OCI-LY7 (cell line): ENCODE data around the gene TCL1B. TPM values are rescaled to one million over a fixed set of nuclear protein-coding genes. Genes with fewer than 3 reads are reported as not detected.

Experiments used
- Bru-seq: library from RNA; stranded (reverse); fragments of 400-500 nt; gene quantifications from one replicate; lab custom pipeline; 2021; lab: Mats Ljungman, UMichigan
- BruChase-seq, 2 experiments: library from RNA; stranded (reverse); fragments of 400-500 nt; gene quantifications; one replicate each; lab custom pipeline; 2021; lab: Mats Ljungman, UMichigan
- BruUV-seq: library from RNA; stranded (reverse); fragments of 400-500 nt; replicated peaks from 2 replicates; lab custom pipeline; 2021; lab: Mats Ljungman, UMichigan
- CTCF ChIA-PET: fragments of 300-600 bp; sonication (Branson Sonifier 250); formaldehyde crosslinking; loops from one replicate; lab custom pipeline; 2022; ENCODE audit warnings: antibody characterized with exemption; ENCODE audit not compliant: unreplicated experiment; lab: Charles Lee
- POLR2A ChIA-PET: fragments of 300-600 bp; sonication (Branson Sonifier 250); formaldehyde crosslinking; loops from one replicate; lab custom pipeline; 2022; ENCODE audit warnings: antibody characterized with exemption; lab: Charles Lee
- DNase-seq: peaks from one replicate; pipeline ENCODE4 v3.0.0-alpha.2; 2015; ENCODE audit warnings: low spot score
- H2AFZ ChIP-seq: fragments of 200-600 bp; sonication (generic), shearing (Covaris generic); 2 replicates; pipeline ENCODE4 v1.6.1; 2014; ENCODE audit warnings: mild to moderate bottlenecking, antibody characterized with exemption, low read length, moderate library complexity
- H3K27ac ChIP-seq: fragments of 200-600 bp; sonication (generic); 2 replicates; pipeline ENCODE4 v1.5.1; 2014; ENCODE audit warnings: mixed run types, low read depth, mild to moderate bottlenecking, moderate library complexity, low read length, inconsistent platforms; ENCODE audit not compliant: poor library complexity, severe bottlenecking
- H3K36me3 ChIP-seq: fragments of 200-600 bp; sonication (generic); 2 replicates; pipeline ENCODE4 v1.6.1; 2014; ENCODE audit warnings: mild to moderate bottlenecking, antibody characterized with exemption, low read length, moderate library complexity, mixed read lengths; ENCODE audit not compliant: insufficient read depth
- H3K4me1 ChIP-seq: fragments of 200-600 bp; sonication (generic); 2 replicates; pipeline ENCODE4 v1.5.1; 2014; ENCODE audit warnings: mild to moderate bottlenecking, low read length; ENCODE audit not compliant: insufficient read depth, poor library complexity, severe bottlenecking
- H3K4me2 ChIP-seq: fragments of 200-600 bp; sonication (generic); 2 replicates; pipeline ENCODE4 v1.6.1; 2014; ENCODE audit warnings: mild to moderate bottlenecking, low read length
- H3K4me3 ChIP-seq: fragments of 200-600 bp; sonication (generic); 2 replicates; pipeline ENCODE4 v1.5.1; 2014; ENCODE audit warnings: mild to moderate bottlenecking, low read depth, low read length; ENCODE audit not compliant: poor library complexity, severe bottlenecking
- H3K79me2 ChIP-seq: fragments of 200-600 bp; sonication (generic); 2 replicates; pipeline ENCODE4 v1.6.1; 2016; ENCODE audit warnings: low read depth, mild to moderate bottlenecking, low read length, moderate library complexity, mixed read lengths; ENCODE audit not compliant: insufficient read depth
- H3K9me2 ChIP-seq: fragments of 200-600 bp; sonication (generic); 2 replicates; pipeline ENCODE4 v1.6.1; 2016; ENCODE audit warnings: mild to moderate bottlenecking, low read length, mixed read lengths; ENCODE audit not compliant: insufficient read depth
- H3K9me3 ChIP-seq: fragments of 200-600 bp; sonication (generic); 2 replicates; pipeline ENCODE4 v1.6.1; 2014; ENCODE audit warnings: mild to moderate bottlenecking, mixed run types, low read length, mixed read lengths
- H4K20me1 ChIP-seq: fragments of 200-600 bp; sonication (generic); 2 replicates; pipeline ENCODE4 v1.6.1; 2014; ENCODE audit warnings: mild to moderate bottlenecking, antibody characterized with exemption, low read length, moderate library complexity, mixed read lengths; ENCODE audit not compliant: insufficient read depth
- CTCF ChIP-seq: fragments of 200-600 bp; sonication (generic); conservative IDR thresholded peaks from 2 replicates; pipeline ENCODE4 v1.5.1; 2014; ENCODE audit warnings: mild to moderate bottlenecking, antibody characterized with exemption, low read length, moderate library complexity, mixed read lengths
- EZH2phosphoT487 ChIP-seq: fragments of 200-600 bp; sonication (generic); IDR thresholded peaks from 2 replicates; pipeline ENCODE4 v1.6.1; 2018; ENCODE audit warnings: low read depth, borderline replicate concordance, mild to moderate bottlenecking, mixed run types, antibody characterized with exemption, low read length, moderate library complexity, mixed read lengths
- intact Hi-C: fragments of 100-400 bp; cut with micrococcal nuclease; formaldehyde crosslinking; loops from one replicate; pipeline ENCODE4 v1.10.0; 2022; ENCODE audit not compliant: unreplicated experiment
- long read RNA-seq: library from polyadenylated mRNA; stranded (forward); transcript quantifications from one replicate; pipeline ENCODE4 v2.0.0, GENCODE V29; 2022
- total RNA-seq, 2 experiments: library from RNA; depleted of rRNA in 1 of 2; stranded (reverse); fragments of >200 nt in 1 of 2; shearing (Covaris generic) in 1 of 2; gene quantifications; 2 replicates each; pipeline ENCODE4 v1.2.3, GENCODE V29; 2014 to 2022

TCL1B gene
- total RNA-seq (2014; rRNA removed; shearing (Covaris generic)) (75.2 and 83.2 TPM in 2 replicates), total RNA-seq (2022) (5.6 and 5.7 TPM in 2 replicates), Bru-seq, nascent RNA (percentile 43 among the genes with signal in this experiment), BruChase-seq, experiment 1, labeled RNA remaining after a 6-hour chase (percentile 15 among the genes with signal in this experiment), BruChase-seq, experiment 2, labeled RNA remaining after a 2-hour chase (percentile 47 among the genes with signal in this experiment)
- long read RNA-seq, transcript TCL1B-201 (4 exons, 1,166 nt): major isoform, 10 of 16 reads
- long read RNA-seq, transcript TCL1B-202 (3 exons, 1,724 nt): minor isoform, 5 of 16 reads
- long read RNA-seq, partial matches to known transcripts: 0 of 16 reads
- long read RNA-seq, other reads (novel, unspliced or antisense): 1 of 16 reads

- H3K36me3 ChIP-seq: no peaks in the 10 kb centered on the region
- no TSS peak for BruUV-seq
- H3K79me2 ChIP-seq: no peaks in the 10 kb centered on the region
- no peaks in the 10 kb centered on the region for H3K9me2 ChIP-seq
- H3K4me3 ChIP-seq: peak within 1 kb of the TSS; percentile 42
- ChIA-PET POLR2A (interaction anchor here (0.7 to 11.3 kb wide), 7 partner anchors 9 to 122 kb away, joined by 3 to 187 read pairs (median 5); no protein-coding TSS in a partner anchor), CTCF (interaction anchor here (1.0 to 1.3 kb wide), 3 partner anchors 12 to 75 kb away, joined by 3 to 4 read pairs (median 4); no protein-coding TSS in a partner anchor)
- H3K4me2 ChIP-seq: peak within 1 kb of the TSS; percentile 72
- no peak within 1 kb of the TSS; the same call in 1 of the 2 replicates for H2AFZ ChIP-seq
- intact Hi-C loops: no loop called here
- H4K20me1 ChIP-seq: no peaks in the 10 kb centered on the region
- H3K9me3 ChIP-seq: no peaks in the 10 kb centered on the region
- no peak for DNase-seq
- peak within 1 kb of the TSS; percentile 28 for H3K27ac ChIP-seq
- peaks cover 49% of the 10 kb centered on the region for H3K4me1 ChIP-seq
- TF ChIP-seq EZH2phosphoT487 (no peak), CTCF (no peak)
These were observed at the start of gene TCL1B for GRCh38 chr14:95685978-95686922. TCL1B (plus strand) TSS chr14:95686426; CDS start chr14:95686468, 42 bp downstream.

- TF ChIP-seq EZH2phosphoT487: no peak
- TF ChIP-seq CTCF: no peak
- ChIA-PET POLR2A (interaction anchor here (1.0 kb wide), 1 partner anchor 20 kb away, joined by 3 read pairs; no protein-coding TSS in a partner anchor), CTCF (interaction anchor here (0.5 kb wide), 1 partner anchor 9 kb away, joined by 3 read pairs; no protein-coding TSS in a partner anchor)
- DNase-seq: no peak
- peak overlapping the region; percentile 61 for H2AFZ ChIP-seq
- intact Hi-C loops: no loop called here
- H3K79me2 ChIP-seq: no peaks in the 10 kb centered on the region
- H3K4me3 ChIP-seq: no peak overlapping the region
- no peak overlapping the region for H3K4me2 ChIP-seq
- H3K9me3 ChIP-seq: no peaks in the 10 kb centered on the region
- no peaks in the 10 kb centered on the region for H3K36me3 ChIP-seq
- H4K20me1 ChIP-seq: no peaks in the 10 kb centered on the region
- BruUV-seq: no TSS peak
- H3K27ac ChIP-seq: no peak overlapping the region
- peaks cover 24% of the 10 kb centered on the region for H3K4me1 ChIP-seq
- no peaks in the 10 kb centered on the region for H3K9me2 ChIP-seq
These were observed 41.2 kb upstream of the TCL1B start for GRCh38 chr14:95644981-95645380.
